22Rv1 (cell line): ENCODE results near the gene SLC19A3.

Source experiments
- CTCF ChIP-seq: fragments of 450-650 bp; IDR thresholded peaks from 2 replicates; pipeline ENCODE4 v1.5.1; 2017; ENCODE audit warnings: mild to moderate bottlenecking
- ZFX ChIP-seq: fragments of 450-650 bp; IDR thresholded peaks from 2 replicates; pipeline ENCODE4 v1.6.1; 2017; ENCODE audit warnings: antibody characterized with exemption, borderline replicate concordance

GRCh38 chr2:227745594-227745993, 27.8 kb upstream of the SLC19A3 start, which contains the start of gene SCYGR8:
- TF ChIP-seq CTCF, result no peak
- TF ChIP-seq ZFX, result no peak
